HK-2 (cell line): ENCODE data around the gene TMC2.
"Not testable (repeated sequence)": the region's sequence is repeated elsewhere in the genome, so short reads cannot be mapped to it uniquely, and the experiment has no call there.

Experiments used
- DNase-seq: peaks from one replicate; pipeline ENCODE4 v3.0.0-alpha.2; 2018; ENCODE audit not compliant: unreplicated experiment

TMC2 gene, protein sequence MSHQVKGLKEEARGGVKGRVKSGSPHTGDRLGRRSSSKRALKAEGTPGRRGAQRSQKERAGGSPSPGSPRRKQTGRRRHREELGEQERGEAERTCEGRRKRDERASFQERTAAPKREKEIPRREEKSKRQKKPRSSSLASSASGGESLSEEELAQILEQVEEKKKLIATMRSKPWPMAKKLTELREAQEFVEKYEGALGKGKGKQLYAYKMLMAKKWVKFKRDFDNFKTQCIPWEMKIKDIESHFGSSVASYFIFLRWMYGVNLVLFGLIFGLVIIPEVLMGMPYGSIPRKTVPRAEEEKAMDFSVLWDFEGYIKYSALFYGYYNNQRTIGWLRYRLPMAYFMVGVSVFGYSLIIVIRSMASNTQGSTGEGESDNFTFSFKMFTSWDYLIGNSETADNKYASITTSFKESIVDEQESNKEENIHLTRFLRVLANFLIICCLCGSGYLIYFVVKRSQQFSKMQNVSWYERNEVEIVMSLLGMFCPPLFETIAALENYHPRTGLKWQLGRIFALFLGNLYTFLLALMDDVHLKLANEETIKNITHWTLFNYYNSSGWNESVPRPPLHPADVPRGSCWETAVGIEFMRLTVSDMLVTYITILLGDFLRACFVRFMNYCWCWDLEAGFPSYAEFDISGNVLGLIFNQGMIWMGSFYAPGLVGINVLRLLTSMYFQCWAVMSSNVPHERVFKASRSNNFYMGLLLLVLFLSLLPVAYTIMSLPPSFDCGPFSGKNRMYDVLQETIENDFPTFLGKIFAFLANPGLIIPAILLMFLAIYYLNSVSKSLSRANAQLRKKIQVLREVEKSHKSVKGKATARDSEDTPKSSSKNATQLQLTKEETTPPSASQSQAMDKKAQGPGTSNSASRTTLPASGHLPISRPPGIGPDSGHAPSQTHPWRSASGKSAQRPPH

DNA sequence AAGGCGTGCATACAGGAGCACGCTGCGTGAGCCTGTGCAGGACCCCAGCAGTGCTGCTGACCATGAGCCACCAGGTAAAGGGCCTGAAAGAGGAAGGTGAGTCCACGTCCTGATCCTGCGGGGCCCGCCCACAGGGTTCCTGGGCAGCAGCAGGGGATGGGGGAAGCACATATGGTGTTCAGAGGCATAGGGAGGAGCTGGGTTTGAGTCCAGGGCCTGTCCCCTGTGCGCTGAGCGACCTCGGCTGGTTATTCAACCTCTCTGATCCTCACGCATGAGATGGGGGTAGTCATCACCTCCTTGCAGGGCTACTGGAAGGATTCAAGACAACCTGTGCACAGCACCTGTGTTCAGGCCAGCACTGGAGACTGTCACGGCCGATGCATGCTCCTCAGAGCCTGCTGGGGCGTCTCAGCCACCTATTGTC is at the start of gene TMC2:
Gene TMC2 (plus strand): TSS at position 14 of the 427 bp plus-strand sequence. CDS start 49 bp downstream, at position 63.
- no peak for DNase-seq

DNA sequence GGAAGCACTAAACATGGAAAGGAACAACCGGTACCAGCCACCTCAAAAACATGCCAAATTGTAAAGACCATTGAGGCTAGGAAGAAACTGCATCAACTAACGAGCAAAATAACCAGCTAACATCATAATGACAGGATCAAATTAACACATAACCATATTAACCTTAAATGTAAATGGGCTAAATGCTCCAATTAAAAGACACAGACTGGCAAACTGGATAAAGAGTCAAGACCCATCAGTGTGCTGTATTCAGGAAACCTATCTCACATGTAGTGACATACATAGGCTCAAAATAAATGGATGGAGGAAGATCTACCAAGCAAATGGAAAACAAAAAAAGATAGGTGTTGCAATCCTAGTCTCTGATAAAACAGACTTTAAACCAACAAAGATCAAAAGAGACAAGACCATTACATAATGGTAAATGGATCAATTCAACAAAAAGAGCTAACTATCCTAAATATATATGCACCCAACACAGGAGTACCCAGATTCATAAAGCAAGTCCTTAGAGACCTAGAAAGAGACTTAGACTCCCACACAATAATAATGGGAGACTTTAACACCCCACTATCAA is 33.5 kb upstream of the TMC2 start:
- DNase-seq = not testable (repeated sequence)

DNA sequence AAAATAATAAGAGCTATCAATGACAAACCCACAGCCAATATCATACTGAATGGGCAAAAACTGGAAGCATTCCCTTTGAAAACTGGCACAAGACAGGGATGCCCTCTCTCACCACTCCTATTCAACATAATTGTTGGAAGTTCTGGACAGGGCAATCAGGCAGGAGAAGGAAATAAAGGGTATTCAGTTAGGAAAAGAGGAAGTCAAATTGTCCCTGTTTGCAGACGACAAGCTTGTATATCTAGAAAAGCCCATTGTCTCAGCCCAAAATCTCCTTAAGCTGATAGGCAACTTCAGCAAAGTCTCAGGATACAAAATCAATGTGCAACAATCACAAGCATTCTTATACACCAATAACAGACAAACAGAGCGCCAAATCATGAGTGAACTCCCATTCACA is 31.6 kb upstream of the TMC2 start:
- DNase-seq = not testable (repeated sequence)

DNA sequence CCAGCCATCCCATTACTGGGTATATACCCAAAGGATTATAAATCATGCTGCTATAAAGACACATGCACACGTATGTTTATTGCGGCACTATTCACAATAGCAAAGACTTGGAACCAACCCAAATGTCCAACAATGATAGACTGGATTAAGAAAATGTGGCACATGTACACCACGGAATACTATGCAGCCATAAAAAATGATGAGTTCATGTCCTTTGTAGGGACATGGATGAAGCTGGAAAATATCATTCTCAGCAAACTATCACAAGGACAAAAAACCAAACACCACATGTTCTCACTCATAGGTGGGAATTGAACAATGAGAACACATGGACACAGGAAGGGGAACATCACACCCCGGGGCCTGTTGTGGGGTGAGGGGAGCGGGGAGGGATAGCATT is 29.9 kb upstream of the TMC2 start:
- DNase-seq = not testable (repeated sequence)

DNA sequence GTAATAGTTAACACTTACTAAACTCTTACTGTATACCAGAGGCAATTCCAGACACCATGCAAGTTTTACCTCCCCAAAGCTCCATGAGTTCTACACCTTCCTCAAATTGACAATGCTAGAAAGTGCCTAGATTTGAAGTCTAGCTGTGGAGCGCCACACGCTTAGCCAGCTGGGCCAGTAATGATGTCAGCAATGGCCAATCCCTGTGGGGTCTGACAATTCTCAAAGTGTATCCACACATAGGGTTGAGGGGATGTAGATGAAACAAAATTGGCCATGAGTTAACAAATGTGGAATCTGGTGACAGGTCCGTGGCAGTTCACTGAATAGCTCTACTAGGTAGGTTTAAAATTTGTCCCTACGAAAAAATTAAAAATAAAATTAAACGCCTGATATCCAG is 28.9 kb upstream of the TMC2 start:
- no peak for DNase-seq

DNA sequence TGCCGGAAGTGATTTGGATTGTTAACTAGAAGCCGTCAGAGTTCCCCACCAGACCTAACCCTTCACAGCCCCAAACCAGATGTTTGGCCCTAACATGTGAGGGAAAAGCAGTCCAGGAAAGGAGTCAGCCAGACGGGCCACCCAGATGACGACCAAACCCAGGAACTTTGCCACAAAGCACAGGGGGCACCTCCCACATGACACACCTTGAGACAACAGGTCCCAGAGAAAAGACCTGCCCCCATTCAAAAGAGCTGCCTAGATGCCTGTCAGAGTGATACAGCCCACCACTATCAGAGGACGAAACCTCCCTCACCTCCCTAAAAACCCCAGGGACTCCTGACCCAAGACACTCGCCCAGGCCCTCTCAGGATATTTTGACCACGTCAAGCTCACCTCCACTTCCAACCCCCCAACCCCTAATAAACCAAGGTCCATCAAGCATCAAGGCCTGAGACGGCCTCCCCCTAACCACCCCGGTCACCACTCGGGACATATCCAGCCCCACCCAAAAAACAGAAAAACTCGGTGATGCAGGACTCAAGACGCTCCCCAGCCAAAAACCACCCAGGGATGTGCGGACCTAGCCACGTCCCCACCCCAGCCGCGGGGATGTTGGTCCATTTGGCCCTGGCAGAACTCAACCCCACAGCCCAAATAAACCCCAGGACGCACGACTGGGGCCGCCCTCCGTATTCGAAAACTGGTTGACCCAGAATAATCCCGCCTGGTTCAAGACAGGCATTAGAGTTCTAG is 28.3 kb upstream of the TMC2 start:
- DNase-seq = peak; percentile 14

DNA sequence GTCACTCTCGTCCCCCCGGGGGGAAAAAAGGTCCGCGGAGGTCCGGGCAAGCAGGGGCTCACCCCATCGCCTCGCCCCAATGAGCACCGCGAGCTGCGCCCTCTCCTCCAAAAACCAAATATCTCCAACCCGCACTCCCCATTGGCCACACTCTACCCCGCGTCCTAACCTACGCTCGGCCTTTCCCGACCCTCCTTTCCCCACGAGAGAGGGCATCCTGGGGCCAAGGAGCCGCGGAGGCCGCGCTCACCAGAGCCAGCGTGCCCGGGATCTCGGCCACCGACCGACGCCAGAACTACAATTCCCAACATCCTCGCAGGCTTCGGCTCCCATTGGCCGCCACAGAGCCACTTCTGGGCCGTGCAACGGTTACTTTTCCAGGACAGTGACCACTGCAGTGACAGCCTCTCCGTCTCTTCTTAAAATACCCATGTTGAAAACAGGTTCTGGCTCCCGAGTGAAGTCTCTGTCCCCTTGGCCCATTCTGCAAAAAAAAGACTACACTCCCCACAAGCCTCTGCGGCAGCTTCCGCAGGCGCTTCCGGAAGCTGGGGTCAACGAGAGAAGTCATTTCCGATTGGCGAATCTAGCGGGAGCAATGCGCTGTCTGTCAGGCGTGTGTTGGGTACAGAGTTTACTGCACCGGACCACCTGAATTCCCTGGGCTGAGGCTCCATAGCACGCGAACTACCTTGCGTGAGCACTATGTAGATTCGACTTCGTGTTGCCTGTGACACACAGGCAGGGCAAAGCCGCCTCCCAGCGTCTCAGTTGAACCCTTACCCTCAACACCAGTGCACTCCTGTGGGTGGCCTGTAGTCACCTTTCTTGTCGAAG is 27.5 kb upstream of the TMC2 start, which contains the start of gene ZNF343:
Gene ZNF343 (minus strand): TSS at position 285 of the 837 bp plus-strand sequence. CDS start 15,020 bp downstream, outside the sequence.
- peak; percentile 83 for DNase-seq

DNA sequence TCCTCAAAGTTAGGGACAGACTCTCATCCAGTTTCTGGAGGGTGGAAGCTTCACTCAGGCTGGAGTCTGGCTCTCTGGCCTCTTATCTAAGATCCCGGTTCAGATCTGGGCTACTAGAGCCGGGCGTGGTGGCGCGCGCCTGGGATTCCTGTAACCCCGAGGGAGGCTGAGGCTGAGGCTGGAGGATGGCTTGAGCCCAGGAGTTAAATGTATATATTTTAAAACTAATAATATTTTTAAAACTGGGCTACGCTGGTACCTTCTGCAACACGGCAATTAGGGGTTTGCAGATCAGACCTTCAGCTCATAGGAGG is 26.9 kb upstream of the TMC2 start:
- no peak for DNase-seq

DNA sequence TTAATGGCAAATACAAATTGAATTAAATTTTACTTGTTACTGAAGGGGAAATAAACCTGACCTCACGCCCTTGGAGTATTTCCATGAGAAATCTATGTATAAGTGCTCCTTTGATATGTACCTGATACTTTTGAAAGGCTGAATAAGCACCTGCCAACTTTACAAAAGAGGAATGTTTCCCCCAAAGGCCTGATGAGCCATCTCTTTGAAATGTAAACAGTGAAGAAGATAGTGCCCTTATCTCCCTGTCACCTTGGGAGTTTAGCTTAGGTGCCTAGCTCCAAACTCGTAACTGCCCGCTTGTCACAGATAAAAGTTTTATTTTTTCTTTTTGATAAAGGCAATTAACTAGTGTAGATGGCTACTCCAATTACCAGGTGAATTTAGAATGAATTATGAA is 26.6 kb upstream of the TMC2 start:
- no peak for DNase-seq

DNA sequence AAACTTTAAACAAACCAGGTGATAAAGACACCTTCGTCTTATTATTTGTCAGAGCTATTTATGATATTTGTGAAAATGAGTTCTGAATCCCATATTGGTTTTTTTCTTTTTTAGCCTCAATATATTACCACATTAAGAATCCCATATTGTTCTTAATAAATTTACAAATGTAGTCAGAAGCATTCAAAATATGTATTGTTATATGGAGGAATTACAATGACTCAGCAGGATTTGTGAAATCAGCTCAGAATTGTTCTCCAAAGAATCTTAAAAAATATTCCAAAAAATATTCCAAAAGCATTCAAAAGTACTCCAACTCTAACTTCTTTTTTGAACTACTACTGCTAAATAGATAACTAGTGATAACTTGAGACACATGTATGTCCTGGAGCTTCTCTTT is 21.2 kb upstream of the TMC2 start:
- no peak for DNase-seq

DNA sequence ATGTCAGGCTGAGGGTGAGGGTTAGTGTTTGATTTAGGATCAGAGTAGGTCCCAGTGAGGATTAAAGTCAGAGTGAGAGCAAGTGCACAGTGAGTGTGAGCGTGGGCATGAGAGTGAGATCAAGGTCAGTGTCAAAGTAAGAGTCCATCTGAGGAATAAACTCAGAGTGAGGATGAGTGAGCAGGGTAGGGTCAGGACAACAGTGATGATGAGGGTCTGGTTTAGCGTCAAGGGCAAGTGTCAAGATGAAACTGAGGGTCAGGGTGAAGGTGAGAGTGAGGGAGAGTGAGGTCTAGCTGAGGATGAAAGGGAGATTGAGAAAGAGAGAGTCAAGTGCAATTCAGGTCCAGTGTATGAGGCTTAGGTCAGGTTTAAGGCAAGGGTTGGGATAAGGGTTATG is 20.0 kb upstream of the TMC2 start:
- DNase-seq = no peak

DNA sequence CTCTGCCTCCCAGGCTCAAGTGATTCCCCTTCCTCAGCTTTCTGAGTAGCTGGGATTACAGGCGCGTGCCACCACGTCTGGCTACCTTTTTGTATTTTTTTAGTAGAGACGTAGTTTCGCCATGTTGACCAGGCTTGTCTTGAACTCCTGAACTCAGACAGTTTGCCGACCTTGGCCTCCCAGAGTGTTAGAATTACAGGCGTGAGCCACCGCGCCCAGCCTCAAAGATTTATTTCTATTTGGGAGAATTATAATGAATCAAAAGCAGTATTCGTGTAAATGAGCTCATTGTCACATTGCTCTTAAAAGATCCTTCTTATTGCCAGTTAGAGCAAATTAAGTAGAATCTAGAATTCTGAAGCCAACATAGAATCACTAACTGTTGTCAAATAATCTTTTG is 18.3 kb upstream of the TMC2 start:
- no peak for DNase-seq

DNA sequence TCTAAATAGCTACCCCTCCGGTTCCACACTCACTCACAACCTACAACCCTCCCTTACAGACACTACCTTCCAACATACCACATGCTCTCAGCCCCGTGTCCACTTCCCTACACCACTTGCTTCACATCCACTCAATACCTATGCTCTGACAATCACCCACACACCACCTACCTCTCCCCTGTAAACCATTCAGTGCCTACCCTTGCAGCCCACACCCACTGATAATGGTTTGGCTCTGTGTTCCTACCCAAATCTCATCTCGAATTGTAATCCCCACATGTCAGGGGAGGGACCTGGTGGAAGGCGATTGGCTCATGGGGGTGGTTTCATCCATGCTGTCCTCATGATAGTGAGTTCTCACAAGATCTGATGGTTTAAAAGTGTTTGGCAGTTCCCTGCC is 17.8 kb upstream of the TMC2 start:
- no peak for DNase-seq

DNA sequence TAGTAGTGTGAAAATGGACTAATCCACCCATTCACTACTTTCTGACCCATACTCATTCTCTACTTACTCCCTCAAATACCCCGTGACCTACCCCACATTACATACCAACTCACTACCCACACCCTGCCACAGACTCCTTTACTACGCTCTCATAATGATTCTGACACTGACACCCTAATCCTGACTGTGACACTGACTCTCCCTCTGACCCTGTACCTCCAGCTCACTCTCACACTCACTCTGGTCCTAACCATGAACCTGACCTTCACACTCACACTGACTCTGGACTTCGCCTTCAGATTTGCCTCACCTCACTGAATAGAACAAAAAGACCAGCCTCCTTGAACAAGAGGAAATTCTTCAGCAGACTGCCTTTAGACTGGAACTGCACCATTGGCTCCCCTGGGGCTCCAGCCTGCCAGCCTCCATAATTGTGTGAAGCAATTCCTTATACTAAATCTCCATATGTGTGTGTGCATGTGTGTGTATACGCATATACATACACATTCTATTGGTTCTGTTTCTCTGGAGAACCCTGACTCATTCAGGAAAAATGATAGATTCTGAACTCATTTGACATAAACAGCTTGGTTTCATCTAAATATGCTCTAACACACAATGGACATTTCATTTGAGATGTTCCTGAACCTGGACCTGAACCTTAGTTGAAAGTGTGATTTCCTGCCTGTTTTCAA is 17.1 kb upstream of the TMC2 start:
- DNase-seq = no peak

DNA sequence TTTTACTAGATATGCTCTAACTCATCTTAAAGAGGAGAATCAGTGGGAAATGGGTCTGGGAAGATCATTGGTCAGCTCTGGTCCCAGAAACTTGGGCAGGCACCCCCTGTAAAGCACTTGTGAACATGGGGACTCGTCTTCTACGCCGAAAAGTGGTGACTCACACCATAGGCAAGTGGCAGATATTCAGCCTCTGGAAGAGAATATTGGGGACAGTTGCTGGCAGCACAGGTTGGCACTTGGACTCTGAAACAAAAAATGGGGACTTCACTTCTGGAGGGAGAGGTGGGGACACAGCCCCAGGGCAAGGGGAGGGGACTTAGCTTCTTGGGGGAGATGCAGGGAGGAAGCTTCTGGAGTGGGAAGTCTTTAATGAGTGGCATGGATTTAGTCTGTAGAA is 15.8 kb upstream of the TMC2 start:
- no peak for DNase-seq

DNA sequence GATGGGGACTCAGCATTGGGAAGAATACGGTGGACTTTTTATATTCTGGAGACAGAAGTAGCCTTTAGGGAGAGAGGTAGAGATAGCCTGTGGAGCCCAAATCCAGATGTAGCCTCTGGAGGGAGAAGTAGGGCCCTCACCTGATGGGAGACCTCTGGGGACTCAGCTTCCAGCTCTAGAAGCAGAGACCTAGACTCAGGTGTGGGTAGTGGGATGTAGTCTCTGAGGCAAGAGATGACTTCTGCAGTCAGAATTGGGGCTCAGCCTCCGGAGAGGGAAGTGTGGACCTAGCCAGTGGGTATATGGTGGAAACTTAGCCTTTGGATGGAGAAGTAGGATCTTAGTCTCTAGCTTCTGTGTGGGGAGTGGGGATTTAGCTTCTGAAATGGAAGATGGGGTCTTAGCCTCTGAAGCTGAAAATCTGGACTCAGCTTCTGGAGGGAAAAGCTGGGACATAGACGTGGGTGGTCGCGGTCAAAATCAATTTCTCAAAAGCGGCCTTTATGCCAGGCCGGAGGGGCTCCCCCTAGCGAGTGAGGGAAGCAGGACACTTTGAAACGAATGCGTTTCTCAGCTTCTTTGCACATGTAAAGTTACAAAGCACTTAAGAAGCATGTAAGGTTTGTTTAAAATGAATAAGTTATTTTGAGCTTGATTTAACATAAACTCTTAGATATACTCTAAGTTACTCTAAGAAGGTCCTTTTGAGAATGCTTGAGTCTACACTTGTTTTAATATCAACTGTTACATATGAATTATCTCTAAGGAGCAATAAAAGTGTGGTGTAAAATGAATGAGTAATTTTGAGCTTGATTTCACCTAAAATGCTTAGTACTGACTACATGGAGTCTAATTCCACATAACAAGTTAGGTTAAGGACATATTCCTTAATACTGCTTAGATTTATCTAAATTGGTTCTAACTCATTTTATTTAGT is 14.7 kb upstream of the TMC2 start:
- peak; percentile 50 for DNase-seq

DNA sequence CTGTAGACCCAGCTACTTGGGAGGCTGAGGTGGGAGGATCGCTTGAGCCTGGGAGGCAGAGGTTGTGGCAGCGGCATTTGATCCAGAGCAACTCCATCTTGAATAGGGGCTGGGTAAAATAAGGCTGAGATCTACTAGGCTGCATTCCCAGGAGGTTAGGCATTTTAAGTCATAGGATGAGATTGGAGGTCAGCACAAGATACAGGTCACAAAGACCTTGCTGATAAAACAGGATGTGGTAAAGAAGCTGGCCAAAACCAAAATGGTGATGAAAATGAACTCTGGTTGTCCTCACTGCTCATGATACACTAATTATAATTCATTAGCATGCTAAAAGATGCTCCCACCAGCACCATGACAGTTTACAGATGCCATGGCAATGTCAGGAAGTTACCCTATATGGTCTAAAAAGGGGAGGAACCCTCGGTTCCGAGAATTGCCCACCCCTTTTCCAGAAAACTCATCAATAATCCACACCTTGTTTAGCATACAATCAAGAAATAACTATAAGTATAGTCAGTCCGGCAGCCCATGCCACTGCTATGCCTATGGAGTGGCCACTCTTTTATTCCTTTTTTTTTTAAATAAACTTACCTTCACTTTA is 13.4 kb upstream of the TMC2 start:
- DNase-seq = not testable (repeated sequence)

DNA sequence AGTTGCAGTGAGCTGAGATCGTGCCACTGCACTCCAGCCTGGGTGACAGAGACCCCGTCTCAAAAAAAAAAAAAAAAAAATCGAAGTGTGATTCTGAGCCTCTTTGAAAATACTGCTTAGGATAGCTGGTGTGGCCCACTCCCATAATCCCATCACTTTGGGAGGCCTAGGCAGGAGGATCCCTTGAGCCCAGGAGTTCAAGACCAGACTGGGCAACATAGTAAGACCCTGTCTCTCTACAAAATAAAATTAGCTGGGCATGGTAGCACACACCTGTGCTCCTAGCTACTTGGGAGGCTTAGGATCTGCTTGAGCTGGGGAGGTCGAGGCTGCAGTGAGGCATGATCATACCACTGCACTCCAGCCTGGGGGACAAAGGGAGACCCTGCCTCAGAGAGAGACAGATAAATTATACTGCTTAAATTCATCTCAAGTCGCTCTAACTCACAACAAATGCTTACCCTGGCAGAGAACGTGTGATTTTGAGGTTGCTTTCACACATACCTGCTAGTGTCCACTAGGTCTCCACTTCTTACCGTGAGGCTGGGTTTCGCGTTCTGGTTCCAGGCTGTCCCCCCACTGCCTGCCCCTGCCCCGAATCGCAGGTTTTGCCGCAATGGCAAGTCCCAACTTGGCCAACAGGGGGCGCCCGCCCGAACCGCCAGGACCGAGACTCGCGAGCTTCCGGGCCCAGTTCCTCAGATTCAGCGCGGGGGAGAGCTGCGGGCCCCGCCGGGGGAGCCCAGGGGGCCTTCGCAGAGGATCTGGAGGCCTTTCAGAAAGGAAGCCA is 12.3 kb upstream of the TMC2 start:
- DNase-seq = peak; percentile 96
